ENCODE results near the gene AJAP1. TPM values are rescaled to one million over a fixed set of nuclear protein-coding genes. Genes with fewer than 3 reads are reported as not detected.

Gene AJAP1
- total RNA-seq, 4 donors from 2014 or later: 0.30 to 4.0 (median 1.0) TPM

DNA sequence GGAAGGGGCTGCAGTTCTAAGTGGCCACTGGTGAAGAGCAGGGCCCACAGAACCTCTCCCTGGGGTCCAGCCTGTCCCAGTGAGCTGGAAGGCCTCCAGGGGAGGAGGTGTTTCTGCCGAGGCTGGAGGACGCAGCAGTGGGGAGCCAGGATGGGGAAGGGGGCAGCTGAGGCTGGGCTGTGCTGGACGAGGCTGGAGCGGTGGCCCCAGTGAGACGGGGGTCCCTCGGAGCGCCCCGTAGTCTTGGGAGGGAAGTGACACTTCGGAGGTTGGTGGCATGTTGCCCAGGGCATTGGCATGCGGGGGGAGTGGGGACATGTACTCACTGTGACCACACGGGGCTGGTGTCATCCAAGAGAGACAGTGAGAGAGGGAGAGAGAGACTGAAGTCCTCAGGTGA is 33.5 kb downstream of the AJAP1 start:
- intact Hi-C loops (cut with DNase I): no loop called here
- whole genome bisulfite sequencing, 2 donors: 87 to 88% methylated on average over 9 of the region's 11 CpGs
- no peak for TF ChIP-seq POLR2A (IDR thresholded peaks at IDR 0.05)
- TF ChIP-seq, protein P1, sequence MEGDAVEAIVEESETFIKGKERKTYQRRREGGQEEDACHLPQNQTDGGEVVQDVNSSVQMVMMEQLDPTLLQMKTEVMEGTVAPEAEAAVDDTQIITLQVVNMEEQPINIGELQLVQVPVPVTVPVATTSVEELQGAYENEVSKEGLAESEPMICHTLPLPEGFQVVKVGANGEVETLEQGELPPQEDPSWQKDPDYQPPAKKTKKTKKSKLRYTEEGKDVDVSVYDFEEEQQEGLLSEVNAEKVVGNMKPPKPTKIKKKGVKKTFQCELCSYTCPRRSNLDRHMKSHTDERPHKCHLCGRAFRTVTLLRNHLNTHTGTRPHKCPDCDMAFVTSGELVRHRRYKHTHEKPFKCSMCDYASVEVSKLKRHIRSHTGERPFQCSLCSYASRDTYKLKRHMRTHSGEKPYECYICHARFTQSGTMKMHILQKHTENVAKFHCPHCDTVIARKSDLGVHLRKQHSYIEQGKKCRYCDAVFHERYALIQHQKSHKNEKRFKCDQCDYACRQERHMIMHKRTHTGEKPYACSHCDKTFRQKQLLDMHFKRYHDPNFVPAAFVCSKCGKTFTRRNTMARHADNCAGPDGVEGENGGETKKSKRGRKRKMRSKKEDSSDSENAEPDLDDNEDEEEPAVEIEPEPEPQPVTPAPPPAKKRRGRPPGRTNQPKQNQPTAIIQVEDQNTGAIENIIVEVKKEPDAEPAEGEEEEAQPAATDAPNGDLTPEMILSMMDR (IDR thresholded peaks at IDR 0.05): no peak
- Histone ChIP-seq H3K4me3 (no peak overlapping the region), H3K27ac (no peak overlapping the region), H3K27me3 (peaks cover 0 to 8% (median 0%) of the 10 kb centered on the region in 4 donors), H3K9me3 (no peaks in the 10 kb centered on the region), H3K4me1 (no peaks in the 10 kb centered on the region), H3K36me3 (no peaks in the 10 kb centered on the region)
- DNase-seq: no peak

DNA sequence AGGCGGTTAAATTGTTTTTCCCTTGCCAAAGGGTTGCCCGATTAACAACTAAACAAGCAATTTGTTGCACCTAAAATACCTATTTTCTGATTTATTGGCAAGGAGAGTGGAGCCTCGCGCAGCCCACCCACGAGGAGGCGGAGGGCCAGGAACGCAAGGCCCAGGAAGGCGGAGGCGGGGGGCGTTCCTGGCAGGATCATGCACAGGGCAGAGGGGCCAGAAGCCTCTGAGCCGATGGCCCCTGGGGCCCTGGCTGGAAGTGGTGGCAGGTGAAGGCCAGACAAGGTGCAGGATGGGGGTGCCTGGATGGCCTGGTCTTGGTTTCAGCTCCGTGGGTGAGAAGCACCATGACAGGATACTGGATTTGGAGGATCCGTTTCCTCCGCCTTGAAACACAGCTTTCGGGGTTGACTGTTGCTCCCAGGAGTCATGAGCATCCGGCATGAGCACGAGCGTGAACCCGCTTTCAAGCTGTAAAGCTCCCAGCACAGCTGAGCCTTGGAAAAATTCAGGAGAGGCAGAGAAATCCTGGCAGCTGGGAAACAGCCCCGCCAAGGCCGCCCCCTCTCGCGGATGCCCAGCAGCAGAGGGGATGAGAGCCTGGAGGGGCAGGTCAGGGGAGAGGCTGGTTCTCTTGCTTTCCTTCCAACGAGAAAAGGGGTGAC is 35.0 kb downstream of the AJAP1 start:
- H3K4me3 ChIP-seq: no peak overlapping the region
- no peaks in the 10 kb centered on the region for H3K4me1 ChIP-seq
- peaks cover 0 to 5% (median 0%) of the 10 kb centered on the region in 4 donors for H3K27me3 ChIP-seq
- H3K9me3 ChIP-seq: no peaks in the 10 kb centered on the region
- no peaks in the 10 kb centered on the region for H3K36me3 ChIP-seq
- WGBS, 2 donors: 83 to 95% methylated on average over 3 to 8 of the region's 24 CpGs
- no peak overlapping the region for H3K27ac ChIP-seq
- TF ChIP-seq, protein P1 (IDR thresholded peaks at IDR 0.05): no peak
- no peak for TF ChIP-seq POLR2A (IDR thresholded peaks at IDR 0.05)
- DNase-seq: no peak
- intact Hi-C loops (cut with DNase I): no loop called here

DNA sequence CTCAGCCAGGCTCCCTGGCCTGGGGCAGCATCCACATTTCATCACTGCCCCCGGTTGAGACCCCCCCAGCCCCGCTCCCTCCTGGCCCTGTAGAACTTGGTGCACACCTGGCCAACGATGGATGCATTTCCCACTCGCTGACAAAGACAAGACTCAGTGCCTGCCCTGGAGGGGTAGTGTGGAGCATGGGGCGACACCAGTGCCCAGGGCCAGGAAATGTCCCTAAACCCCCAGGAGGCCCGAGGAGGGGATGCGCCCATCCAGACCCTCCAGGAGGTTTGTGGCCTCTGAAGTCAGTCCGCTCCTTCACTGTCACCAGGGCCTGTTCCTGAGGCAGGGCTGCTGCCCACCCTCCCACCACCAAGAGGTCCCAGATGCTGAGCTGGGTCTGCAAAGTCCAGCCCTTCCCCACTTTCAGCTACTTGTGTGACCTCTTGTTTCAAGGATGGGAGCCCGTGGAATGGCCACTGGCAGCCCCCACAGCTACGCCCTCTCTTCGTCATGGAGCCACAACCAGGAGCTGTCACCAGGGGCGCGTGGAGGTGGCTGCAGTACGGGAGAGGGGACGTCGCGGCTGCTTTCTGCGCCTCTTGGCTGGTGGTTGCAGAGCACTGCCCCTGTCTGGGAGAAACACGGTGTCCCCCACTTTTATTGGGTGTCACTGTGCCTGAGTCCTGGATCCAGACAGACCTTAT is 35.7 kb downstream of the AJAP1 start:
- DNase-seq: no peak
- no peaks in the 10 kb centered on the region for H3K4me1 ChIP-seq
- no peak overlapping the region for H3K27ac ChIP-seq
- 95% methylated on average over 8 of the region's 19 CpGs; no CpG with 5 or more reads in 1 of the 2 donors for WGBS, 2 donors
- H3K4me3 ChIP-seq: no peak overlapping the region
- no peaks in the 10 kb centered on the region for H3K36me3 ChIP-seq
- H3K9me3 ChIP-seq: no peaks in the 10 kb centered on the region
- intact Hi-C loops (cut with DNase I): no loop called here
- TF ChIP-seq, protein P1 (IDR thresholded peaks at IDR 0.05): no peak
- no peak for TF ChIP-seq POLR2A (IDR thresholded peaks at IDR 0.05)
- H3K27me3 ChIP-seq: peaks cover 0 to 5% (median 0%) of the 10 kb centered on the region in 4 donors

DNA sequence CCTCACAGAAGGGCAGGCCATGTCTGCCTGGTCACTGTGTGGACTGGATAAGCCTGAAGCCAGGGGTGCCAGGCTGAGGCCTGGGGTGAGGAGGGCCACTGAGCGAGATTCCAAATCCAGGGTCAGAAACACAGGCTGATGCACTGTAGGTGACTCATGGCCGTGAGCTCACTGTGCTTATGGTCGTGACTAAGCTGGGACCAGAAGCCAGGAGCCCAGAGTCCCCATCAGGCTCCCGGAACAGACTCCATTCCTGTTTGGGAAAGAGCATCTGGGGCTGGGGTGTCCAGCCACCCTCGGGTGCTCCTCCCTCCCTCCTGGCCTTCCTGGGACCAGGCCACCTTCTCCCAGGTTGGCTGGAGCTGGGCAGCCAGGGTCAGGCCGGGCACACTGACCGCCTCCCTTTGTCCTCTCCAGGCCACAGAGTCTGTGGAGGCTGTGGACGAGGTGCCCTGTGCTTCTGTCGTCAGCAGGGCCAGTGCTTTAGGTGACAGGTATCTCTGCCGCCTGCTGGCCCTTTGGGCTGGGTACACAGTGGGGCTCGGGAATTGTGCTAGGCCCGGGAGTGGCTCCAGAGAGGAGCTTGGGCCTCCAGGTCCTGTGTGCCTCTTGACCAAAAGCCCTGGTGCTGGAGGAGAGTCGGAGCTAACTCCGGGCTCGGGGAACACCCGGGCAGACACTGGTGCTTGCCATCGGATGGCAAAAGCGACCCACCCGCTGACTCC is 36.7 kb downstream of the AJAP1 start:
- no peak overlapping the region for H3K4me3 ChIP-seq
- no peaks in the 10 kb centered on the region for H3K4me1 ChIP-seq
- no peaks in the 10 kb centered on the region for H3K36me3 ChIP-seq
- peaks cover 0 to 5% (median 0%) of the 10 kb centered on the region in 4 donors for H3K27me3 ChIP-seq
- TF ChIP-seq, protein P1 (IDR thresholded peaks at IDR 0.05): no peak
- TF ChIP-seq POLR2A (IDR thresholded peaks at IDR 0.05): no peak
- no peak for DNase-seq
- 80 to 94% methylated on average over 3 to 6 of the region's 19 CpGs for WGBS, 2 donors
- no peak overlapping the region for H3K27ac ChIP-seq
- H3K9me3 ChIP-seq: no peaks in the 10 kb centered on the region
- intact Hi-C loops (cut with DNase I): no loop called here

Measured in esophagus squamous epithelium (tissue), 5 donors.